Esophagus (tissue), 2 donors: ENCODE measurements around the gene CLDN24. TPM values are rescaled to one million over a fixed set of nuclear protein-coding genes. Genes with fewer than 3 reads are reported as not detected.
"Not testable (repeated sequence)": the region's sequence is repeated elsewhere in the genome, so short reads cannot be mapped to it uniquely, and the experiment has no call there.

Source experiments
- H3K27ac ChIP-seq, 2 donors: one replicate each; pipeline ENCODE4 v1.5.1; 2013; ENCODE audit warnings: low read depth in 2 of 2, mild to moderate bottlenecking in 2 of 2, inconsistent platforms in 1 of 2, low read length in 1 of 2, moderate library complexity in 1 of 2
- H3K27me3 ChIP-seq, 2 donors: one replicate each; pipeline ENCODE4 v1.6.1; 2013; ENCODE audit warnings: low read length in 2 of 2, control low read depth in 1 of 2, mild to moderate bottlenecking in 1 of 2; ENCODE audit not compliant: insufficient read depth in 2 of 2, control insufficient read depth in 1 of 2
- H3K36me3 ChIP-seq, 2 donors: one replicate each; pipeline ENCODE4 v1.6.1; 2013; ENCODE audit warnings: low read length in 1 of 2; ENCODE audit not compliant: control insufficient read depth in 2 of 2, insufficient read depth in 2 of 2
- H3K4me1 ChIP-seq, 2 donors: one replicate each; pipeline ENCODE4 v1.6.1; 2013; ENCODE audit warnings: low read length in 1 of 2; ENCODE audit not compliant: control insufficient read depth in 2 of 2, insufficient read depth in 2 of 2
- H3K4me3 ChIP-seq, 2 donors: one replicate each; pipeline ENCODE4 v1.5.1; 2013; ENCODE audit warnings: low read length in 2 of 2, mild to moderate bottlenecking in 2 of 2, low read depth in 1 of 2, moderate library complexity in 1 of 2
- H3K9me3 ChIP-seq, 2 donors: one replicate each; pipeline ENCODE4 v1.6.1; 2013; ENCODE audit warnings: mild to moderate bottlenecking in 2 of 2, low read depth in 1 of 2, low read length in 1 of 2, moderate library complexity in 1 of 2; ENCODE audit not compliant: control insufficient read depth in 2 of 2, insufficient read depth in 1 of 2
- WGBS, 2 donors: extraction: QIAGEN DNeasy Blood & Tissue Kit; methylation state at CpG; one replicate each; pipeline ENCODE4 v1.1.7; 2013; 5-methylcytosine and 5-hydroxymethylcytosine counted together
- polyA plus RNA-seq, 2 donors: library from polyadenylated mRNA; stranded (reverse); fragments of 200-250 nt; gene quantifications; one replicate each; pipeline ENCODE4 v1.2.3, GENCODE V29; 2013
- donor health status: healthy with polysubstance abuse.
- donor health status: Bipolar disorder and iron deficiency.

Gene CLDN24
- polyA plus RNA-seq, 2 donors: not detected

GRCh38 chr4:183327827-183328226, 5.6 kb upstream of the CLDN24 start:
- H3K9me3 ChIP-seq: peaks cover 0 to 4% of the 10 kb centered on the region in 2 donors
- 93 to 94% methylated on average over 7 of the region's 7 CpGs for WGBS, 2 donors
- H3K27ac ChIP-seq: no peak overlapping the region
- no peak overlapping the region for H3K4me3 ChIP-seq
- H3K36me3 ChIP-seq: no peaks in the 10 kb centered on the region
- peaks cover 2 to 8% of the 10 kb centered on the region in 2 donors for H3K4me1 ChIP-seq
- peaks cover 0 to 2% of the 10 kb centered on the region in 2 donors for H3K27me3 ChIP-seq

- Histone ChIP-seq H3K9me3 (peaks cover 0 to 4% of the 10 kb centered on the region in 2 donors), H3K36me3 (no peaks in the 10 kb centered on the region), H3K27ac (no peak overlapping the region), H3K4me3 (no peak overlapping the region), H3K27me3 (peaks cover 0 to 2% of the 10 kb centered on the region in 2 donors), H3K4me1 (peaks cover 2 to 8% of the 10 kb centered on the region in 2 donors)
- 41 to 65% methylated on average over 2 of the region's 2 CpGs for WGBS, 2 donors
Measured at GRCh38 chr4:183326853-183327252, 4.6 kb upstream of the CLDN24 start.

GRCh38 chr4:183326387-183326786, 4.2 kb upstream of the CLDN24 start:
- H3K27me3 ChIP-seq, H3K4me3 ChIP-seq, H3K4me1 ChIP-seq, H3K36me3 ChIP-seq, H3K9me3 ChIP-seq, H3K27ac ChIP-seq: not testable (repeated sequence)
- 88 to 90% methylated on average over 6 of the region's 6 CpGs for WGBS, 2 donors

- Histone ChIP-seq H3K4me3 (no peak overlapping the region), H3K36me3 (no peaks in the 10 kb centered on the region), H3K27ac (no peak overlapping the region), H3K4me1 (no peaks in the 10 kb centered on the region), H3K27me3 (peaks cover 0 to 2% of the 10 kb centered on the region in 2 donors), H3K9me3 (peaks cover 0 to 4% of the 10 kb centered on the region in 2 donors)
- WGBS, 2 donors: 92 to 95% methylated on average over 7 of the region's 7 CpGs
Measured at GRCh38 chr4:183324619-183325018, 2.4 kb upstream of the CLDN24 start.

GRCh38 chr4:183324056-183324455, 1.8 kb upstream of the CLDN24 start:
- not testable (repeated sequence) for H3K27me3 ChIP-seq, H3K4me1 ChIP-seq, H3K4me3 ChIP-seq, H3K27ac ChIP-seq, H3K9me3 ChIP-seq, H3K36me3 ChIP-seq
- WGBS, 2 donors: 96% methylated on average over 11 of the region's 11 CpGs

- Histone ChIP-seq H3K36me3 (peaks cover 0 to 2% of the 10 kb centered on the region in 2 donors), H3K27ac (no peak overlapping the region), H3K4me3 (no peak overlapping the region), H3K4me1 (no peaks in the 10 kb centered on the region), H3K9me3 (peaks cover 0 to 4% of the 10 kb centered on the region in 2 donors), H3K27me3 (peaks cover 0 to 2% of the 10 kb centered on the region in 2 donors)
- 85 to 86% methylated on average over 6 of the region's 6 CpGs for WGBS, 2 donors
Measured at GRCh38 chr4:183323295-183323694, 1.1 kb upstream of the CLDN24 start.

- Histone ChIP-seq H3K4me3 (no peak overlapping the region), H3K9me3 (peaks cover 0 to 4% of the 10 kb centered on the region in 2 donors), H3K27me3 (peaks cover 0 to 2% of the 10 kb centered on the region in 2 donors), H3K4me1 (no peaks in the 10 kb centered on the region), H3K36me3 (peaks cover 0 to 2% of the 10 kb centered on the region in 2 donors), H3K27ac (no peak overlapping the region)
- WGBS, 2 donors: 94% methylated on average over 5 of the region's 5 CpGs
Measured at GRCh38 chr4:183321516-183321915, 710 bp downstream of the CLDN24 start.

- H3K9me3 ChIP-seq: peaks cover 0 to under 1% of the 10 kb centered on the region in 2 donors
- peaks cover 0 to 2% of the 10 kb centered on the region in 2 donors for H3K27me3 ChIP-seq
- H3K4me1 ChIP-seq: no peaks in the 10 kb centered on the region
- WGBS, 2 donors: 78 to 81% methylated on average over 2 of the region's 2 CpGs
- no peak overlapping the region for H3K4me3 ChIP-seq
- H3K36me3 ChIP-seq: peaks cover 0 to 2% of the 10 kb centered on the region in 2 donors
- H3K27ac ChIP-seq: no peak overlapping the region
Measured at GRCh38 chr4:183321079-183321478, 1.1 kb downstream of the CLDN24 start.

- 59 to 62% methylated on average over 6 of the region's 6 CpGs for WGBS, 2 donors
- H3K4me3 ChIP-seq: no peak within 1 kb of the TSS
- no peaks in the 10 kb centered on the region for H3K9me3 ChIP-seq
- no peak within 1 kb of the TSS for H3K27ac ChIP-seq
- H3K27me3 ChIP-seq: peaks cover 0 to 2% of the 10 kb centered on the region in 2 donors
- peaks cover 0 to 2% of the 10 kb centered on the region in 2 donors for H3K36me3 ChIP-seq
- no peaks in the 10 kb centered on the region for H3K4me1 ChIP-seq
Measured at GRCh38 chr4:183320211-183321059, 1.8 kb downstream of the CLDN24 start, which contains the start of gene CLDN22. TSS of gene CLDN22 (minus strand) at chr4:183320276. CDS start at chr4:183320218, 58 bp downstream.

- 79 to 86% methylated on average over 10 of the region's 10 CpGs for WGBS, 2 donors
- H3K27ac ChIP-seq: no peak overlapping the region
- H3K4me3 ChIP-seq: no peak overlapping the region
- no peaks in the 10 kb centered on the region for H3K9me3 ChIP-seq
- H3K4me1 ChIP-seq: no peaks in the 10 kb centered on the region
- H3K36me3 ChIP-seq: peaks cover 0 to 2% of the 10 kb centered on the region in 2 donors
- H3K27me3 ChIP-seq: no peaks in the 10 kb centered on the region
Measured at GRCh38 chr4:183318656-183319055, 3.6 kb downstream of the CLDN24 start.
